ENCODE measurements around the gene GPR25. TPM values are rescaled to one million over a fixed set of nuclear protein-coding genes. Genes with fewer than 3 reads are reported as not detected.

GPR25 gene
- total RNA-seq, 1 experiment from 2014 or later: not detected

DNA sequence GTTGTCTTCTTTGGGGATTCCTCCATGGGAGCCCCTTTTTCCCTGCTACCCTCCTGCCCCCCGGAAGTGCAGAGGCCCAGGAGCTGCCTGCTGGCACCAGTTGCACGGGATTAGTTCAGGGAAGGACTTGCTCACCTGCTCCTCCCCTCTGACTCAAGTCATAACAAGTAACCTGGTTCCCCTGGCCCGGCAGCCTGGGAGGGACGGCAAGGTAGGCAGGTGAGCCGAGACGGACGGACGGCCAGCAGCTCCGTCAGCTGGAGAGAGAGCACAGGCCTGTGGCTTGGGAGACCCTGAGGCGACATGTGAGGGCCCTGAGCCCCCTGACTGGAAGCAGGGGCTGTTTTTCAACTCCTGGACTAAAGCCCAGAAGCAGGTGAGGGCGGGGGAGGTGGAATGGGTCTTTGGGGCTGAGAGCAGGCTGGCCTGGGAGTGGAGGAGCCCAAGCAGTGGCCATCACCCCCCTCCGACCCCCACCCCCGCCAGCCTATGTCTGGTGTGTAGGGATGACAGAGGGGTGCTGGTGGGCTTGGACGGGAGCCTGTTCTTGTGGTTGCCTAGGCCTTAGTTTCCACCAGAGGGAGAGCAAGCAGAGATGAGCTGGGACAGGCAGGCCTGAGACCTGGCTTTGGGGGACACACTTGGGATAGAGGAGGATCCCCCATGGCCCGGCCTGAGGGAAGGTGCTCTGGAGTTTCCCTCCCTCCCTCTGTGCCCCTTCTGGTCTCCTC, 22.1 kb downstream of the GPR25 start, which contains the start of gene INAVA:
INAVA (plus strand) TSS at position 189 of the 731 bp plus-strand sequence. CDS start 3,501 bp downstream, outside the sequence.
- BruUV-seq (replicated peaks): no TSS peak
- ChIA-PET CTCF (interaction anchor here (0.5 to 0.6 kb wide), 2 partner anchors 18 to 133 kb away, joined by 3 to 6 read pairs; no protein-coding TSS in a partner anchor), POLR2A (ENCODE audit: low non-redundant PET) (no interaction called here)
- TF ChIP-seq, protein P1, sequence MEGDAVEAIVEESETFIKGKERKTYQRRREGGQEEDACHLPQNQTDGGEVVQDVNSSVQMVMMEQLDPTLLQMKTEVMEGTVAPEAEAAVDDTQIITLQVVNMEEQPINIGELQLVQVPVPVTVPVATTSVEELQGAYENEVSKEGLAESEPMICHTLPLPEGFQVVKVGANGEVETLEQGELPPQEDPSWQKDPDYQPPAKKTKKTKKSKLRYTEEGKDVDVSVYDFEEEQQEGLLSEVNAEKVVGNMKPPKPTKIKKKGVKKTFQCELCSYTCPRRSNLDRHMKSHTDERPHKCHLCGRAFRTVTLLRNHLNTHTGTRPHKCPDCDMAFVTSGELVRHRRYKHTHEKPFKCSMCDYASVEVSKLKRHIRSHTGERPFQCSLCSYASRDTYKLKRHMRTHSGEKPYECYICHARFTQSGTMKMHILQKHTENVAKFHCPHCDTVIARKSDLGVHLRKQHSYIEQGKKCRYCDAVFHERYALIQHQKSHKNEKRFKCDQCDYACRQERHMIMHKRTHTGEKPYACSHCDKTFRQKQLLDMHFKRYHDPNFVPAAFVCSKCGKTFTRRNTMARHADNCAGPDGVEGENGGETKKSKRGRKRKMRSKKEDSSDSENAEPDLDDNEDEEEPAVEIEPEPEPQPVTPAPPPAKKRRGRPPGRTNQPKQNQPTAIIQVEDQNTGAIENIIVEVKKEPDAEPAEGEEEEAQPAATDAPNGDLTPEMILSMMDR (conservative IDR thresholded peaks at IDR 0.05; ENCODE audit: low read depth, low read length): no peak
- TF ChIP-seq EZH2 (IDR thresholded peaks at IDR 0.05; ENCODE audit: borderline replicate concordance, low read depth, low read length, poor library complexity, severe bottlenecking): no peak
- Histone ChIP-seq H3K9me3 (ENCODE audit: low read depth, low read length, poor library complexity, severe bottlenecking) (no peaks in the 10 kb centered on the region), H3K36me3 (ENCODE audit: insufficient read depth, low read length, poor library complexity, severe bottlenecking) (no peaks in the 10 kb centered on the region), H3K27me3 (replicated peaks; ENCODE audit: insufficient read depth, low read depth, low read length, poor library complexity) (peaks cover 10% of the 10 kb centered on the region), H3K27ac (ENCODE audit: low read depth, low read length, poor library complexity, severe bottlenecking) (no peak within 1 kb of the TSS), H3K4me3 (ENCODE audit: low read depth, low read length, poor library complexity, severe bottlenecking) (no peak within 1 kb of the TSS), H3K4me1 (ENCODE audit: insufficient read depth, low read length, poor library complexity, severe bottlenecking) (no peaks in the 10 kb centered on the region)
- no peak for DNase-seq (ENCODE audit: low spot score)
- intact Hi-C loops (cut with micrococcal nuclease; ENCODE audit: unreplicated experiment): no loop called here

DNA sequence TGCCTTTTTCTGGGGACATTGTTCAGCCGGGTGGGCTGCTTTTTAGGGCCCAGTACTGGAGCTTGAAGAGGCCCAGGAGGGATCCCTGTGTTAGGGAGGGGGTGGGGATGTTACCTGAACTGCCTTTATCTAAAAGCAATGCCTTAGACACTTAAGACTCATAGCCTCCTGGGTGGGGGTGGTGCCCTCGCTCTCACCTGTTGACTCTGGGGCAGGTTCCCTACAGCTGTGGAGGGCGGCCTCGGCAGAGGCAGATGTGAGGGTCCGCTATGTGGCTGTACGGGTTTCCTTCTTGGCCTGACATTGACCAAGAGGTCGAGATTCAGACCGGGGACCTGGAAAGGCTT, 22.6 kb downstream of the GPR25 start:
- Histone ChIP-seq H3K9me3 (ENCODE audit: low read depth, low read length, poor library complexity, severe bottlenecking) (no peaks in the 10 kb centered on the region), H3K27ac (ENCODE audit: low read depth, low read length, poor library complexity, severe bottlenecking) (no peak overlapping the region), H3K27me3 (replicated peaks; ENCODE audit: insufficient read depth, low read depth, low read length, poor library complexity) (peaks cover 10% of the 10 kb centered on the region), H3K36me3 (ENCODE audit: insufficient read depth, low read length, poor library complexity, severe bottlenecking) (no peaks in the 10 kb centered on the region), H3K4me3 (ENCODE audit: low read depth, low read length, poor library complexity, severe bottlenecking) (no peak overlapping the region), H3K4me1 (ENCODE audit: insufficient read depth, low read length, poor library complexity, severe bottlenecking) (no peaks in the 10 kb centered on the region)
- no peak for DNase-seq (ENCODE audit: low spot score)
- TF ChIP-seq EZH2 (IDR thresholded peaks at IDR 0.05; ENCODE audit: borderline replicate concordance, low read depth, low read length, poor library complexity, severe bottlenecking): no peak
- TF ChIP-seq, protein P1 (conservative IDR thresholded peaks at IDR 0.05; ENCODE audit: low read depth, low read length): no peak
- POLR2A ChIA-PET (ENCODE audit: low non-redundant PET): no interaction called here
- CTCF ChIA-PET: interaction anchor here (0.6 kb wide), 1 partner anchor 134 kb away, joined by 6 read pairs; no protein-coding TSS in a partner anchor
- BruUV-seq (replicated peaks): no TSS peak
- intact Hi-C loops (cut with micrococcal nuclease; ENCODE audit: unreplicated experiment): no loop called here

DNA sequence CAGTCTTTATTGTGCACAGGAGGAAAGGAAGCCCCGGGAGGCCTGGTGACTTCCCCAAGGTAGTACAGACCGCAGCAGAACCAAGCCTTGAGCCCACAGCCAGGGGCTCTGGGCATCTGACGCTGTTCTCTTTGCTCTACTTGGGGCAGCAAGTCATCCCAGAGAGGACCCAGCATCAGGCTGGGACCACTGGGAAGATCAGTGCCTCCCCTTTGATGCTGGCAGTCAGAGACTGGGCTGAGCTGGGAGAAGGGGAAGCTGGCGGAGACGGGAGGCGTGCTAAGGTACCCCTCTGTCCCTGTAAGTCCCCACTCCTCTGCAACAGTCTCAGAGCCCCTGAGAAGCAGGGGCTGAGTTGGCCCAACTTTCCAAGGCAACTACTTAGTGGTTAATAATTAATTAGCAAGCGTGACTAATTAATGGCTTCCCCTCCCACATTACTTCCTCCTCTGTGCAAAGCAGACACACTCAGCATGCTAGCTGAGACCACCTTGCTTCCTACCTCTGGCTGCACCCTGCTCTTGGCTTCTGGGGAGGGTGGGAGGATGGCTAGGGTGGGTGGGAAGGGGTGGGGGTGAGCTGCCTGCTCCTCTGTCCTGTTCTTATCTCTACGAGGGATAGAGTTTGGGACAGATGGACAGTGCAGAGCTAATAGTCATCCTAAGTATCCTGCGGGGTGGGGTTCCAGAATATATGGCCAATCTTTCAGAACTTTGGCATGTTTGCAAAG, 23.2 kb downstream of the GPR25 start:
- CTCF ChIA-PET: no interaction called here
- DNase-seq (ENCODE audit: low spot score): no peak
- intact Hi-C loops (cut with micrococcal nuclease; ENCODE audit: unreplicated experiment): no loop called here
- Histone ChIP-seq H3K9me3 (ENCODE audit: low read depth, low read length, poor library complexity, severe bottlenecking) (no peaks in the 10 kb centered on the region), H3K4me3 (ENCODE audit: low read depth, low read length, poor library complexity, severe bottlenecking) (no peak overlapping the region), H3K4me1 (ENCODE audit: insufficient read depth, low read length, poor library complexity, severe bottlenecking) (no peaks in the 10 kb centered on the region), H3K27ac (ENCODE audit: low read depth, low read length, poor library complexity, severe bottlenecking) (no peak overlapping the region), H3K27me3 (replicated peaks; ENCODE audit: insufficient read depth, low read depth, low read length, poor library complexity) (peaks cover 9% of the 10 kb centered on the region), H3K36me3 (ENCODE audit: insufficient read depth, low read length, poor library complexity, severe bottlenecking) (no peaks in the 10 kb centered on the region)
- no TSS peak for BruUV-seq (replicated peaks)
- TF ChIP-seq, protein P1 (conservative IDR thresholded peaks at IDR 0.05; ENCODE audit: low read depth, low read length): no peak
- no peak for TF ChIP-seq EZH2 (IDR thresholded peaks at IDR 0.05; ENCODE audit: borderline replicate concordance, low read depth, low read length, poor library complexity, severe bottlenecking)
- POLR2A ChIA-PET (ENCODE audit: low non-redundant PET): no interaction called here
